Measurements from ENCODE around the gene ZC3H4. TPM values are rescaled to one million over a fixed set of nuclear protein-coding genes. Genes with fewer than 3 reads are reported as not detected.

Gene ZC3H4
- polyA plus RNA-seq, 2 donors, result 8.4 to 13.5 TPM

DNA sequence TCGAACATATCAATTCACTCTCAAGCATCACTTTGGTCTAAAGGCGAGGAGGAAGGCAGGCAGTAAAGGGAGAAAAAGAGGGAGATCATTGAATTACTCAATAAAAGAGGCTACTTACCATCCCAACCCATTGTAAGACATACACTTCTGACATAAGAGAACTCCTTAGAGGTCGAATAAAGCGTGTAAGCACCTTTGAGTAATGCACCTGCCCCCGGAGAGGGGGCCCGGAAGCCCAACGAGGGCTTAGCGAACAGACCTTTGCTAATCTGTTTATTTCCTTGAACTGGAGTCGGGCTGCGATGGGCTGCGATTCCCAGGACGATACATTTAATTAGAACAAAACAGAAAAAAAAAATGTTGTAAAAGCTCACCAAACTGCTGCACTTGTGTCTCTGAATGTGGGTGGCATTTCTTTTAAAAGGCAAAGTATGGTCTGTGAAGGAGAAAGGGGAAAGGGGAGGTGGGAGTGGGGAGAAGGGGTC, 3.0 kb downstream of the ZC3H4 start:
- Histone ChIP-seq H3K4me1 (ENCODE audit: control insufficient read depth in 2 of 2, insufficient read depth in 2 of 2, low read length in 1 of 2) (peaks cover 0 to 5% of the 10 kb centered on the region in 2 donors), H3K27me3 (ENCODE audit: control insufficient read depth in 1 of 2, insufficient read depth in 2 of 2, low read length in 2 of 2) (no peaks in the 10 kb centered on the region), H3K9me3 (ENCODE audit: control insufficient read depth in 2 of 2, insufficient read depth in 1 of 2, low read depth in 1 of 2, low read length in 1 of 2) (no peaks in the 10 kb centered on the region), H3K4me3 (ENCODE audit: low read depth in 1 of 2, low read length in 2 of 2) (peak overlapping the region; percentile 75 to 94), H3K36me3 (ENCODE audit: control insufficient read depth in 2 of 2, insufficient read depth in 2 of 2, low read length in 1 of 2) (no peaks in the 10 kb centered on the region), H3K27ac (ENCODE audit: low read depth in 2 of 2, low read length in 1 of 2) (peak overlapping the region; percentile 100)
- 3% methylated on average over 12 of the region's 12 CpGs for WGBS, 2 donors

DNA sequence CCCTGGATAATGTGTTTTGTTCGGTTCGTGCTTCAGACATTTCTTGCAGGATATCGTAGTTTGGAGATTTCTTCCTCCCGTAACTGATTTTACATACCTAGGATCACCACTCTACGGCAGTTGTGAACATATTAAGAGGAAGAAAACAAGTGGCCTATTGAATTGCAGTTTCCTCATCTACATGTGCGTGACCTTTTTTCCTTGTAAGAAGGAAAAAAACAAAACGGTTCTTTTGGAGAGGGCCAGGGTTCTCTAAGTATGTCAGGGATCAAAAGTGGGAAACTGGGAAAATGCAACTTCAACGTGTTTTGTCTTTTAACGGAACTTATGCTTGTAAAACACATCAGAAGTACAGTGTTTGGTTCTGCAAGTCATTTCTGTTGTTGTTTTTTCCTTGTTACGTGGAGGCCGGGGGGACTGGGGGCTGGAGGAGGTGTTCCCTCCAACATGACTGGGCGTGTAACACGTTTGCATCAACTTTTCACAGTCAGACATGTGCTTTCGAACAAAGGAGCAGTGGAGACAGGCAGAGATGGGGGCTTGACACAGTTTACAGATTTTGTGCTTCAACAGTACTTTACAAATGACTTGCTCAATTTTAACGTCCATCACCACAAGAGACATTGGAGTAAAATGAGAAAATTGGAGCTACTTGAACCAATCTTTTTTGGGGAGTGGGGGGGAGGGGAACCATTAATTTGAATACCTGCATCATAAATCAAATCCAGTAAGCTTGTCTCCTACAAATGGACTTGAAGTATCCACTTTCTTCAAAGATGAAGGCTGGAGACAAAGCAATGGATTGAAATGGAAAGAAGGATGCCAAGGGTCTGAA, 3.8 kb downstream of the ZC3H4 start:
- H3K4me1 ChIP-seq (ENCODE audit: control insufficient read depth in 2 of 2, insufficient read depth in 2 of 2, low read length in 1 of 2), result peaks cover 0 to 5% of the 10 kb centered on the region in 2 donors
- H3K27me3 ChIP-seq (ENCODE audit: control insufficient read depth in 1 of 2, insufficient read depth in 2 of 2, low read length in 2 of 2), result no peaks in the 10 kb centered on the region
- H3K27ac ChIP-seq (ENCODE audit: low read depth in 2 of 2, low read length in 1 of 2), result peak overlapping the region; percentile 90 to 100
- H3K9me3 ChIP-seq (ENCODE audit: control insufficient read depth in 2 of 2, insufficient read depth in 1 of 2, low read depth in 1 of 2, low read length in 1 of 2), result no peaks in the 10 kb centered on the region
- no peaks in the 10 kb centered on the region for H3K36me3 ChIP-seq (ENCODE audit: control insufficient read depth in 2 of 2, insufficient read depth in 2 of 2, low read length in 1 of 2)
- H3K4me3 ChIP-seq (ENCODE audit: low read depth in 1 of 2, low read length in 2 of 2), result peak overlapping the region; percentile 10 to 94
- 11 to 17% methylated on average over 15 of the region's 15 CpGs for WGBS, 2 donors

DNA sequence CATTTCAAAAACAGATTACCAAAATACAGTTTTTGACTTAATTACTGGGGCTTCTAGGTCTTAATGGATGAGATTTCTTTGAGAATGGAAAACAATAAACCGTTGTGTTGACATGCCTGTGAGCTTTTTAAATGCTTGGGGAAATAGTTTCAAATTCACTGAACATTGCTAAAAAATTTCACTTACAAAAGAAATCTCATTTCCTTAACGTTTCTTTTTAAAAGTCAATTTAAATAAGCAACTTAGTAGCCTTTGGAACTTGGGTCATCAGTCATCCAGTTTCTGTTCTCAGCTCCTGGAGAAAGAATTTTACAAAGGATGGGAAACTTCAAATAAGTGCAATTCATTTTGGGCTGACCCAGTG, 4.4 kb downstream of the ZC3H4 start:
- 20 to 24% methylated on average over 2 of the region's 2 CpGs for WGBS, 2 donors
- peaks cover 0 to 5% of the 10 kb centered on the region in 2 donors for H3K4me1 ChIP-seq (ENCODE audit: control insufficient read depth in 2 of 2, insufficient read depth in 2 of 2, low read length in 1 of 2)
- H3K4me3 ChIP-seq (ENCODE audit: low read depth in 1 of 2, low read length in 2 of 2), result no peak overlapping the region
- H3K9me3 ChIP-seq (ENCODE audit: control insufficient read depth in 2 of 2, insufficient read depth in 1 of 2, low read depth in 1 of 2, low read length in 1 of 2), result no peaks in the 10 kb centered on the region
- H3K36me3 ChIP-seq (ENCODE audit: control insufficient read depth in 2 of 2, insufficient read depth in 2 of 2, low read length in 1 of 2), result no peaks in the 10 kb centered on the region
- H3K27me3 ChIP-seq (ENCODE audit: control insufficient read depth in 1 of 2, insufficient read depth in 2 of 2, low read length in 2 of 2), result no peaks in the 10 kb centered on the region
- peak overlapping the region; percentile 90 to 100 for H3K27ac ChIP-seq (ENCODE audit: low read depth in 2 of 2, low read length in 1 of 2)

DNA sequence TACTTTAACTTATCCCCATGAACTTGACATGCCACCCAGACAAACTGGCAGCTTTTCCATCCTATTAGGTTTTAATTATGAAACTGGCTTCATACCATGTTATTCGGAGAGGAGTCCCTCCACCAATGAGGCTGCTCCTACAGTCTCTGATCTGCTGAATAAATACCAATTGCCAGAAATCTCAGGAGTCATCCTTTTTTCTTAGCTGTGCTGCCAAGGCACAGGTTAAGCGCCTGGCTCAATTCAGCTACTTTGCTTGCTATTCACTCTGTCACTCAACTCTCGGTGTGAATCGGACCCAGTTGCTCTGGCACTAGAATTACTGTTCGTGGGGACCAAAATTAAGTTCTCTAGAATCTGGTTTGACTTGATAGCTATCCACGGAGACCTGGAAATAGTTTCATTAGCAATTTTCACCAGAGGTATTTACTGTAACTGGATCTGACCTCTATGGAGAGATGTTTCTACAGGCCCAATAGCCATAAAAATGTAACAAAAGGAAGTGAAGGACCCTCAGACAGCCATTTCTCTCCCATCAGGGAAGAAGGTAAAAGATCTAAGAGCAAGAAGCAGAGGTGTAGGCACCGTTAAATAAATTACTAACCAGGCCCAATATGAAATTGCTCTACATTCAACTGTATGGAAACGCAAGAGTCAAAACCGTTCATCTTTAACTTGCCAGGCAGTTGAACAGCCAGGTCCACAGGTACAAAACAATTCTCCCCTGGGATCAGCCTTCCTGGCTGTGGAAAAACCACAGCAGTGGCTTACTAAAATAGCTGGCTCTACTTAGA, 5.4 kb downstream of the ZC3H4 start:
- Histone ChIP-seq H3K27me3 (ENCODE audit: control insufficient read depth in 1 of 2, insufficient read depth in 2 of 2, low read length in 2 of 2) (no peaks in the 10 kb centered on the region), H3K9me3 (ENCODE audit: control insufficient read depth in 2 of 2, insufficient read depth in 1 of 2, low read depth in 1 of 2, low read length in 1 of 2) (no peaks in the 10 kb centered on the region), H3K4me3 (ENCODE audit: low read depth in 1 of 2, low read length in 2 of 2) (no peak overlapping the region), H3K36me3 (ENCODE audit: control insufficient read depth in 2 of 2, insufficient read depth in 2 of 2, low read length in 1 of 2) (no peaks in the 10 kb centered on the region), H3K27ac (ENCODE audit: low read depth in 2 of 2, low read length in 1 of 2) (peak overlapping the region; percentile 91 to 95), H3K4me1 (ENCODE audit: control insufficient read depth in 2 of 2, insufficient read depth in 2 of 2, low read length in 1 of 2) (peaks cover 0 to 5% of the 10 kb centered on the region in 2 donors)
- 50 to 57% methylated on average over 9 of the region's 9 CpGs for WGBS, 2 donors

DNA sequence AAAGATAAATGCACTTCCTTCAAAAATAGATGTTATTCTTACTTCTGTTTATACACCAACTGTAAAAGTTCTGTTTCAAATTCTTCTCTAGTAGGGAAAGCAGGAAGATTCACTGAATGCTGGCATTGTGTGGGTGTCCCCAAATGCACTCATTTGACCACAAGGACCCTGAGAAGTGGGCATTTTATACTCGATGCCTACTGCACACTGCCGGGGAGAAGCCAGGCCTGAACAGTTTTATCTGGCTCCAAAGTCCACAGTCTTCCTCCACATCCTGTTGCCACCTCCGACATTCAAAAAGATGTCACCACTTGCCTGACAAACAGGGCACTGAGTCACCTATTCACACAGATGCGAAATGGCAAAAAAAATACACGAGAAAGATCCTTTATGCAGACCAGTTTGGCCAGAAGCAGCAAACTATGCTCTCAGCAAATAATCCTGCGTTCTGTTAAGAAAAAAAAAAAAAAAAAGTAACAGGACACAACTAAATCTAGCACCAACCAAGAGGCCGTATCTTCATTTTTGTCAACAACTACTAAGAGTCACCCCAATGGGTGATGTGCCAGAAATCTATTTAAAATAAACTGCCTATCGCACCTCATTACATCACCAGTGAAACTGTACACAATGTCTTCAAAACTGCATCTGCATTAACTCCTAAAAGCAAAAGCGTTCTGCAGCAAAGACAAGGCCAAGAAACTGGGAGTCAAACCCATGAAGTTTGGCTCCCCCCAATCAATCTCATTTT, 6.2 kb downstream of the ZC3H4 start:
- no peak overlapping the region for H3K4me3 ChIP-seq (ENCODE audit: low read depth in 1 of 2, low read length in 2 of 2)
- WGBS, 2 donors, result 17 to 21% methylated on average over 9 of the region's 9 CpGs
- no peaks in the 10 kb centered on the region for H3K9me3 ChIP-seq (ENCODE audit: control insufficient read depth in 2 of 2, insufficient read depth in 1 of 2, low read depth in 1 of 2, low read length in 1 of 2)
- H3K4me1 ChIP-seq (ENCODE audit: control insufficient read depth in 2 of 2, insufficient read depth in 2 of 2, low read length in 1 of 2), result peaks cover 0 to 5% of the 10 kb centered on the region in 2 donors
- no peaks in the 10 kb centered on the region for H3K36me3 ChIP-seq (ENCODE audit: control insufficient read depth in 2 of 2, insufficient read depth in 2 of 2, low read length in 1 of 2)
- H3K27me3 ChIP-seq (ENCODE audit: control insufficient read depth in 1 of 2, insufficient read depth in 2 of 2, low read length in 2 of 2), result no peaks in the 10 kb centered on the region
- peak overlapping the region; percentile 91 to 95 for H3K27ac ChIP-seq (ENCODE audit: low read depth in 2 of 2, low read length in 1 of 2)

DNA sequence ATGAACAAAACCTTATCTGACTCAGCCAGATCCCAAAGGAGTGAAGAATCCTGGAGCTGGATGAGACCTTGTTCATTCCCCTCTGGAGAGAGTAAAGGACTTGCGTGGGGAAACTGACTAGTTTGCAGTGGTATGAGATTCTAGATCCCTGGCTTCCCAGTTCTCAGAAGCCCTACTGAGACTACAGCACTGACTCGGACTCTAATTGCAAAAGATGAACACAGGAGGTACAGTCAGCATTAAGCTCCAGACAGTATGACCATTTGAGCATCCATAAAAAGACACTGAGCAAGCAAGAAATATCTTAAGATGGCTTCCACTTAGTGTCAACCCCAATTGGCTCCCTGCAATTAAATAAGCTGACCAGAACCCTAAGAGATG, 6.8 kb downstream of the ZC3H4 start:
- Histone ChIP-seq H3K27me3 (ENCODE audit: control insufficient read depth in 1 of 2, insufficient read depth in 2 of 2, low read length in 2 of 2) (no peaks in the 10 kb centered on the region), H3K36me3 (ENCODE audit: control insufficient read depth in 2 of 2, insufficient read depth in 2 of 2, low read length in 1 of 2) (no peaks in the 10 kb centered on the region), H3K4me1 (ENCODE audit: control insufficient read depth in 2 of 2, insufficient read depth in 2 of 2, low read length in 1 of 2) (peaks cover 0 to 5% of the 10 kb centered on the region in 2 donors), H3K27ac (ENCODE audit: low read depth in 2 of 2, low read length in 1 of 2) (peak overlapping the region; percentile 90 to 91), H3K4me3 (ENCODE audit: low read depth in 1 of 2, low read length in 2 of 2) (no peak overlapping the region), H3K9me3 (ENCODE audit: control insufficient read depth in 2 of 2, insufficient read depth in 1 of 2, low read depth in 1 of 2, low read length in 1 of 2) (no peaks in the 10 kb centered on the region)
- WGBS, 2 donors, result 68 to 70% methylated on average over 2 of the region's 2 CpGs

DNA sequence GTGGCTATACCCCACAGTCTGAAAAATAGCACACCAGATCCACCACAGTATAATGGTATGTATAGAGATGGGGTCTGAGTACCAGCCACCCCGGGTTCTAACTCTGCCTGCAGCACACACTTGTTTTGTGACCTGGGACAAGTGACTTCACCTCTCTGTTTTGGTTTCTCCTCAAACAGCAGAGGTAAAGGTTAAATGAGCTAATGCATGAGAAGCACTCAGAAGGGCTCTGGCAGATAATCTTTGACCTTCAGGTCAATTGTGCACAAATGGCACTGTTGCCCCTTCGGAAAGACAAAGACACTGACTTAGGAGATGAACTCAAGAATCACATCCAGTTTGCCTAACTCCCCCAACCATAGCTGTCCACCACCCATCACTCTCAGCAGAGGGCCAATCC, 7.7 kb downstream of the ZC3H4 start:
- peaks cover 0 to 5% of the 10 kb centered on the region in 2 donors for H3K4me1 ChIP-seq (ENCODE audit: control insufficient read depth in 2 of 2, insufficient read depth in 2 of 2, low read length in 1 of 2)
- no peaks in the 10 kb centered on the region for H3K27me3 ChIP-seq (ENCODE audit: control insufficient read depth in 1 of 2, insufficient read depth in 2 of 2, low read length in 2 of 2)
- no peak overlapping the region for H3K4me3 ChIP-seq (ENCODE audit: low read depth in 1 of 2, low read length in 2 of 2)
- H3K9me3 ChIP-seq (ENCODE audit: control insufficient read depth in 2 of 2, insufficient read depth in 1 of 2, low read depth in 1 of 2, low read length in 1 of 2), result no peaks in the 10 kb centered on the region
- WGBS, 2 donors, result 64 to 67% methylated on average over 2 of the region's 2 CpGs
- H3K36me3 ChIP-seq (ENCODE audit: control insufficient read depth in 2 of 2, insufficient read depth in 2 of 2, low read length in 1 of 2), result no peaks in the 10 kb centered on the region
- H3K27ac ChIP-seq (ENCODE audit: low read depth in 2 of 2, low read length in 1 of 2), result peak overlapping the region; percentile 90 to 91

DNA sequence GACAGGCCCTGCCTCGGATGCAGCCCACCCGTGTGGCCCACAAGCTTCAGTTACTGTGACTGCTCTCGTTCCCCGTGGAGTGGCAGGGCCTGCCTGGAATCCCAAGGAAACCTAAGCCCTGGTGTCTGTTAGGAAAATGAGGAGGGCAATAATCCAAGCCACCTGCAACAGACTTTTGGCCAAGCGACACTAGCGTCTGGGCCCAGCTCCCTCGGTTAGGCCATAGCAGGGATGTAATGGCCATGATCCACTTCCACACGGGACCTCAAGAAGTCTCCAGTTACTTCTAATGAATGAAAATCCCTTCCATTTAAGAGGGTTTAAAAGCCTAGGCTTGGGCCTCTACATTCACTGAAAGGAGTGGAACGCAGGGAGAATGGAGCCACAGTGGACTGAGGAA, 8.9 kb downstream of the ZC3H4 start:
- Histone ChIP-seq H3K4me3 (ENCODE audit: low read depth in 1 of 2, low read length in 2 of 2) (no peak overlapping the region), H3K27ac (ENCODE audit: low read depth in 2 of 2, low read length in 1 of 2) (no peak overlapping the region), H3K27me3 (ENCODE audit: control insufficient read depth in 1 of 2, insufficient read depth in 2 of 2, low read length in 2 of 2) (no peaks in the 10 kb centered on the region), H3K4me1 (ENCODE audit: control insufficient read depth in 2 of 2, insufficient read depth in 2 of 2, low read length in 1 of 2) (peaks cover 0 to 5% of the 10 kb centered on the region in 2 donors), H3K9me3 (ENCODE audit: control insufficient read depth in 2 of 2, insufficient read depth in 1 of 2, low read depth in 1 of 2, low read length in 1 of 2) (no peaks in the 10 kb centered on the region), H3K36me3 (ENCODE audit: control insufficient read depth in 2 of 2, insufficient read depth in 2 of 2, low read length in 1 of 2) (no peaks in the 10 kb centered on the region)
- WGBS, 2 donors, result 83 to 89% methylated on average over 9 of the region's 9 CpGs

DNA sequence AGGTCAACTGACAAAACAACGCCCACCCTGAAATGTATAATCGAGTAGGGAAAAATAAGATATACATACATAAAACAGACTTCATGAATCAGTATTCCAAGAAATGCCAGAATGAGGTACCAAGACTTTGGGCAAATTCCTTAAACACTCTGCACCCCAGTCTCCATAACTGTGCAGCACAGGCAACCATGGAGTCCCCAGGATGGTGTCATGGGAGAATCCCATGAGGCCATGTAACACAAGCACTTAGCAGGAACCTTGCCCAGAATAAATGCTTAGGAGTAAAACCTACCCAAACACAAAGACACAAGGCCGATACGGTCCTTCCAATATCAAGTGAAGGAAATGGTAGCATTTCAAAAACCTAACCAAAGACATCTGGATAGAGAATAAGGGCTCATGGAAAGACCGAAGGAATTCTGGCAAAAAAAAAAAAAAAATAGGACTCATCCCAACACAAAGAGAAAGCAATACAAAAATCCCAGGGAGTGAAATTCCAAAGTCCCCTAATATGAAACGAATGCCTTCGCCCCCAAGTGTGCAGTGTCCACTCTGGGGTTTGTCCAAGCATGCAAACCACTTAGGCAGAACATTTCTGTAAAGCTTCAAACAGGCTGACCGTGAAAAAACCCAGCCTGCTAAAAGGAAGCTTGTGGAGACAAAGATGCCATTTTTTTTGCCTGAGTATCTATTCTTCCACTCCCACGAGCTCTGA, 11.1 kb downstream of the ZC3H4 start:
- Histone ChIP-seq H3K4me1 (ENCODE audit: control insufficient read depth in 2 of 2, insufficient read depth in 2 of 2, low read length in 1 of 2) (peaks cover 4 to 14% of the 10 kb centered on the region in 2 donors), H3K27ac (ENCODE audit: low read depth in 2 of 2, low read length in 1 of 2) (no peak overlapping the region), H3K4me3 (ENCODE audit: low read depth in 1 of 2, low read length in 2 of 2) (no peak overlapping the region), H3K9me3 (ENCODE audit: control insufficient read depth in 2 of 2, insufficient read depth in 1 of 2, low read depth in 1 of 2, low read length in 1 of 2) (no peaks in the 10 kb centered on the region), H3K36me3 (ENCODE audit: control insufficient read depth in 2 of 2, insufficient read depth in 2 of 2, low read length in 1 of 2) (no peaks in the 10 kb centered on the region), H3K27me3 (ENCODE audit: control insufficient read depth in 1 of 2, insufficient read depth in 2 of 2, low read length in 2 of 2) (no peaks in the 10 kb centered on the region)
- 73 to 79% methylated on average over 9 of the region's 9 CpGs for WGBS, 2 donors
